SW480 (cell line): ENCODE results near the gene OR51M1.

Experiments
- DNase-seq: peaks from one replicate; pipeline ENCODE4 v3.0.0-alpha.2; 2016; ENCODE audit warnings: low spot score

The OR51M1 gene

GRCh38 chr11:5390210-5390609, 6.6 kb downstream of the OR51M1 start:
- no peak for DNase-seq

- DNase-seq = no peak
Observed at GRCh38 chr11:5394091-5394490, 10.5 kb downstream of the OR51M1 start.

- no peak for DNase-seq
Observed at GRCh38 chr11:5398936-5399335, 15.3 kb downstream of the OR51M1 start.

- no peak for DNase-seq
Observed at GRCh38 chr11:5405173-5405572, 21.6 kb downstream of the OR51M1 start.

GRCh38 chr11:5420993-5421392, 37.4 kb downstream of the OR51M1 start:
- no peak for DNase-seq

GRCh38 chr11:5421811-5422210, 38.2 kb downstream of the OR51M1 start, which contains the start of gene OR51Q1:
Gene OR51Q1, plus strand, starts transcription at chr11:5422111. Its CDS starts 90 bp downstream, at chr11:5422201.
- no peak for DNase-seq

GRCh38 chr11:5423131-5423530, 39.5 kb downstream of the OR51M1 start:
- DNase-seq = no peak

GRCh38 chr11:5441414-5441813, 57.8 kb downstream of the OR51M1 start, which contains the start of gene OR51I1:
Gene OR51I1, minus strand, starts transcription at chr11:5441514. Its CDS starts 0 bp downstream, at chr11:5441514.
- no peak for DNase-seq
